HS-5 (cell line): ENCODE measurements around the gene SLC8A1.

Source experiments
- DNase-seq: peaks from one replicate; pipeline ENCODE4 v3.0.0-alpha.2; 2012; ENCODE audit warnings: low read depth

SLC8A1 gene

GRCh38 chr2:40353231-40353630 is 98.7 kb downstream of the SLC8A1 start:
- no peak for DNase-seq

GRCh38 chr2:40352703-40353099 is 99.2 kb downstream of the SLC8A1 start:
- DNase-seq = no peak

- DNase-seq = peak; percentile 63
Observed at GRCh38 chr2:40352041-40352702, 99.7 kb downstream of the SLC8A1 start.

- no peak for DNase-seq
Observed at GRCh38 chr2:40348665-40349064, 103.2 kb downstream of the SLC8A1 start.

GRCh38 chr2:40348038-40348437 is 103.9 kb downstream of the SLC8A1 start:
- no peak for DNase-seq

- DNase-seq = no peak
Observed at GRCh38 chr2:40346535-40347354, 105.1 kb downstream of the SLC8A1 start.

- DNase-seq = no peak
Observed at GRCh38 chr2:40344364-40344763, 107.5 kb downstream of the SLC8A1 start.

- peak; percentile 60 for DNase-seq
Observed at GRCh38 chr2:40343902-40344301, 108.0 kb downstream of the SLC8A1 start.

- DNase-seq = no peak
Observed at GRCh38 chr2:40341198-40341597, 110.7 kb downstream of the SLC8A1 start.

GRCh38 chr2:40339026-40339425 is 112.9 kb downstream of the SLC8A1 start:
- no peak for DNase-seq

GRCh38 chr2:40332191-40332826 is 119.6 kb downstream of the SLC8A1 start:
- no peak for DNase-seq

GRCh38 chr2:40330096-40330495 is 121.8 kb downstream of the SLC8A1 start:
- DNase-seq = no peak

GRCh38 chr2:40329739-40330030 is 122.2 kb downstream of the SLC8A1 start:
- no peak for DNase-seq

GRCh38 chr2:40325116-40325515 is 126.8 kb downstream of the SLC8A1 start:
- no peak for DNase-seq

GRCh38 chr2:40324656-40325055 is 127.2 kb downstream of the SLC8A1 start:
- DNase-seq = no peak

- no peak for DNase-seq
Observed at GRCh38 chr2:40321822-40322221, 130.1 kb downstream of the SLC8A1 start.

GRCh38 chr2:40321016-40321623 is 130.8 kb downstream of the SLC8A1 start:
- DNase-seq = no peak

- DNase-seq = no peak
Observed at GRCh38 chr2:40318921-40319320, 133.0 kb downstream of the SLC8A1 start.

GRCh38 chr2:40317761-40318160 is 134.1 kb downstream of the SLC8A1 start:
- DNase-seq = no peak

GRCh38 chr2:40317046-40317445 is 134.8 kb downstream of the SLC8A1 start:
- DNase-seq = peak; percentile 26

- no peak for DNase-seq
Observed at GRCh38 chr2:40316620-40317019, 135.3 kb downstream of the SLC8A1 start.

- peak; percentile 58 for DNase-seq
Observed at GRCh38 chr2:40315683-40316082, 136.2 kb downstream of the SLC8A1 start.

- no peak for DNase-seq
Observed at GRCh38 chr2:40311026-40311425, 140.9 kb downstream of the SLC8A1 start.
